CD4-positive, alpha-beta T cell treated with Interleukin-2 at 100 ng/mL for 4 hours (primary cell): ENCODE data around the gene CREB3L1.
"Not testable (repeated sequence)": the region's sequence is repeated elsewhere in the genome, so short reads cannot be mapped to it uniquely, and the experiment has no call there.

ENCODE experiments used
- DNase-seq: peaks from one replicate; pipeline ENCODE4 v3.0.0-alpha.2; 2020; ENCODE audit warnings: low spot score

CREB3L1 gene

GRCh38 chr11:46296528-46297448 lies 19.3 kb downstream of the CREB3L1 start:
- DNase-seq: no peak

- DNase-seq: no peak
These were observed 21.4 kb downstream of the CREB3L1 start for GRCh38 chr11:46298699-46299433.

GRCh38 chr11:46299451-46299961 lies 22.0 kb downstream of the CREB3L1 start:
- DNase-seq: no peak

DNA sequence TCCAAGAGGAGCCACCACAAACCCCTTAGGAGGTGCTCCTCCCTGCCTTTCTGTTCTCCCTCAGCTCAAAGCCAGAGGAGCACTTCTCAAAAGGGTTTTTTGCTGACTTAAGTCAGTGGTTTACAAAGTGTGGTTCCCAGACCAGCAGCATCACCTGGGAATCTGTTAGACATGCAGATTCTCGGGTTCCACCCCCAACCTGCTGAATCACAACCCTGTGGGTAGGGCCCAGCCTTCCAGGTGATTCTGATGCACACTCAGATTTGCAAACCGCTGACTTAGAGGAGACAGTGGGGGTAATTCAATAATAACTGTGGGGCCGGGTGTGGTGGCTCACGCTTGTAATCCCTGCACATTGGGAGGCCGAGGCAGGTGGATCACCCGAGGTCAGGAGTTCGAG lies 22.8 kb downstream of the CREB3L1 start:
- DNase-seq: no peak

DNA sequence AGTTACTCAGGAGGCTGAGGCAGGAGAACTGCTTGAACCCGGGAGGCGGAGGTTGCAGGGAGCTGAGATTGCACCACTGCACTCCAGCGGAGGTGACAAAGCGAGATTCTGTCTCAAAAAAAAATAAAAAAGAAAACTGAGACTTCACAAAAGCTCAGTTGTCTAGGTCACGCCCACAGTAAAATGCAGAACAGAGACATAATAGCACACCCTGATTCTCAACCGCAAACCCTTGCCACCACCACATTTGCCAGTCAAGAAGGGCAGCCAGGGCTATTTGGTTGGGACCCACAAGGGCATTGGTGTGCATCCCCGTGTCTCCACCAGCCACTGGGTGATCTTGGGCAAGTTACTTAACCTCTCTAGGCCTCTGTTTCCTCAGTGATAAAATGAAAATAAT lies 25.4 kb downstream of the CREB3L1 start:
- DNase-seq: no peak

GRCh38 chr11:46304036-46304435 lies 26.6 kb downstream of the CREB3L1 start:
- not testable (repeated sequence) for DNase-seq

- DNase-seq: no peak
These were observed 27.2 kb downstream of the CREB3L1 start for GRCh38 chr11:46304605-46305179.

GRCh38 chr11:46305295-46305694 lies 27.8 kb downstream of the CREB3L1 start:
- peak; percentile 13 for DNase-seq

GRCh38 chr11:46306296-46306853 lies 28.9 kb downstream of the CREB3L1 start:
- DNase-seq: no peak

- DNase-seq: no peak
These were observed 29.9 kb downstream of the CREB3L1 start for GRCh38 chr11:46307369-46307768.

DNA sequence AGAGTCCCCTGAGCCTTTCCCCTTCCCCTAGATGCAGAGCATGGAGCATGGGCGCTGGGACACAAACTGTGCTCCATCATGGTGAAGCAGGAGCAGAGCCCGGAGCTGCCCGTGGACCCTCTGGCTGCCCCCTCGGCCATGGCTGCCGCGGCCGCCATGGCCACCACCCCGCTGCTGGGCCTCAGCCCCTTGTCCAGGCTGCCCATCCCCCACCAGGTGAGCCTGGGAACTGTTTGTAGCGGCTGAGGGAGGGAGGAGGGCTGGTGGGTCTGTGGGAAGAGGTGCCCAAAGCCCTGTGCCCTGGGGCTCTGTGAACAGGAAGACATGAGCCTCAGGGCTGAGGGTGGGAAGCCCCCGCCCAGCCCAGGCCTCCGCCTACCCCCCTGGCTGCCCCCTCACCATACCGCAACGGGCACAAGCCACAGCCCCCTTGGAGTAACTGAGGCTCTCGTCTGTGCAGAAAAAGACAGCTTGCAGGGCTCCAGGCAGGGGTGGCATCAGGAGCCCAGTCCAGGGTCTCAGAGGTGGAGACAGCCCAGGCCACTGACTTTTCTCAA lies 30.4 kb downstream of the CREB3L1 start:
- no peak for DNase-seq

DNA sequence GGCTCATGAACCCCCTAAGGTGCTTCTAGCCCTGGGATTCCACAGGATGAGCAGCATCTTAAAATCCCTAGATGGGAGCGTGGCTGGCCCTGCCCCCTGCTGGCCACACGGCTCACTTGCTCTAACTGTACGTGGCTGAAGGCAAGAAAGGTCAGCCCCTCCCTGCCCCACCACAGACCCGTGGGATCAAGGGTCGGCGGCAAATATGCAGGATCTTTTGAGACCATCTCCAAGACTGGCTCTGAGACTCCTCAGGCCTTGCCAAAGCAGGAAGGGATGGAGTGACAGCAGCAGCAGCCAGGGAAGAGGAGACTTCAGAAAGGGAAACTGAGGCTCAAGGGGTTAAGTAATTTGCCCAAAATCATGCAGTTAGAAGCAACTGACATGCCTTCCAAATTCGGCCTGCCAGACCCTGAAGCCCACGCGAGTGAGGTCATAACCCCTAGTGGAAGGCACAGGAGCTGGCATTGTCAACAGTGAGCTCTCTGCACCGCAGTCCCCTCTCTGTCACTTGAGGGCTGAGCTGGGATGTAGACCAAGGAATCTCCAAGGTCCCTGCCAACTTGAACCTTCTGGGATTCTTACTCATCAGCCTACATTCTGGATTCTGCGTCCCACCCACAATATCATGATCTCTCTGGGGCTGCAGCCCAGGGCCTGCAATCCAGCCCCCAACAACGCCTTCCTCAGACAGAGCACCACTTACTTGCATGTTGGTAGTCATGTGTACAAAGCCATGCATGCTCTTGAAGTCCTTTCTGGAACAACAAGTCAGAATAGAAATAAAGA lies 31.4 kb downstream of the CREB3L1 start:
- DNase-seq: peak; percentile 58

DNA sequence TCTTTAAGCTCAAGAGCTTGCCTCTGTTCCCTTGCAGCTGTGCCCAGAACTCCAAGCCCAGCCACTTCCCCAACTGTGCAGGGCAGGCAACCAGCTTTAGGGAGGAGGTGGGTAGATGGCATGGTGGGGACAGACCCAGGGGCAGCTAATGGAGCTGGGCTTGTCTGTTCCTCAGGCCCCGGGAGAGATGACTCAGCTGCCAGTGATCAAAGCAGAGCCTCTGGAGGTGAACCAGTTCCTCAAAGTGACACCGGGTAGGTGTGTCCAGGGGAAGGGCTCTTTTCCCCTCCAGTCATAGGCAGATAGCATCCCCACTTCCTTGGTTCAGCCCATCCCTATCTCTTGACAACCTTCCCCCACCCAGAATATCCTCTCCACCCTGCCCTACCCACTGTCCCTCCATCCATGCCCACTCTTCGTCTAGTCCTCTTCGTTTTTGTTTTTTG lies 32.4 kb downstream of the CREB3L1 start:
- no peak for DNase-seq

GRCh38 chr11:46315033-46315738 lies 37.7 kb downstream of the CREB3L1 start:
- DNase-seq: peak; percentile 80

GRCh38 chr11:46315783-46316563 lies 38.5 kb downstream of the CREB3L1 start:
- no peak for DNase-seq

GRCh38 chr11:46319074-46319453 lies 41.6 kb downstream of the CREB3L1 start:
- no peak for DNase-seq

GRCh38 chr11:46321757-46322156 lies 44.3 kb downstream of the CREB3L1 start:
- DNase-seq: no peak

DNA sequence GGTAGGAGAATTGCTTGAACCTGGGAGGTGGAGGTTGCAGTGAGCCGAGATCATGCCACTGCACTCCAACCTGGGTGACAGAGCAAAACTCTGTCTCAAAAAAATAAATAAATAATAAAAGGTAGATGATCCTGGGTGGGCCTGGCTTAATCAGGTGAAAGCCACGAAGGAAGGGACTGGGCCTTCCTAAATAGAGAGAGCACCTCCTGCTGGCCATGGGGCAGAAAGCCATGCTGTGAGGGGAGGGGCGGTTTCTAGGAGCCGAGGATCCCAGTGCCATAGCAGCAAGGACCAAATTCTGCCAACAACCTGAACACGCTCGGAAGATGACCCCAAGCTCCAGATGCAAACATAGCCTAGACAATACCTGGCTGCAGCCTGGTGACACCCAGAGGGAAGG lies 45.3 kb downstream of the CREB3L1 start:
- no peak for DNase-seq

DNA sequence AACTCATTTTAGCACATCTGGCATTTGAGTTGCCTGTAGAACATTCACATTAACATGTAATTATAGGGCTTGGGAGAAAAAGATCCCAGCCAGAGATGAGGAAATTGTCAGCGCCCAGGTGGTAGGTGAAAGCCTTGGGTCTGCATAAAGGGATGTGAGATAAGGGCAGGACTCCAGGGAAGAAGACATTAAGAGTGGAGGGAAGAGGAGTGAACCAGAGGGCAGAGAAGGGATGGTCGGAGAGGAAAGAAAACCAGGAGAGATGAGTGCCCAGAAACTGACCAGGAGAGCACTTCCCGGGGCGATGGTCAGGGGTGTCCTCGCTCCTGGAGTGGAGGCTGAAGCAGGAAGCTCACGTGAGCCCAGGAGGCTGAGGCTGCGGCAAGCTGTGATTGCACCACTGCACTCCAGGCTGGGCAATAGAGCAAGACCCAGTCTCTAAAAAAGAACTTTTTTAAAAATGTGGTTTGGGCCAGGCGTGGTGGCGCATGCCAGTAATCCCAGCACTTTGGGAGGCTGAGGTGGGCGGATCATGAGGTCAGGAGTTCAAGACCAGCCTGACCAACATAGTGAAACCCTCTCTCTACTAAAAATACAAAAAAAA lies 49.5 kb downstream of the CREB3L1 start:
- no peak for DNase-seq
